KMS-11 (cell line): Measurements from ENCODE around the gene OCSTAMP.

ENCODE experiments used
- H2AFZ ChIP-seq: fragments of 200-600 bp; sonication (generic); 2 replicates; pipeline ENCODE4 v1.6.1; 2016; ENCODE audit warnings: antibody characterized with exemption, mixed run types, low read depth
- H3K27ac ChIP-seq: fragments of 200-600 bp; sonication (generic); 2 replicates; pipeline ENCODE4 v1.6.1; 2016; ENCODE audit warnings: mild to moderate bottlenecking, mixed run types
- H3K27me3 ChIP-seq: fragments of 200-600 bp; sonication (generic); 2 replicates; pipeline ENCODE4 v1.6.1; 2017; ENCODE audit warnings: mild to moderate bottlenecking, low read depth, mixed run types, moderate library complexity; ENCODE audit not compliant: insufficient read depth
- H3K36me3 ChIP-seq: fragments of 200-600 bp; sonication (generic); 2 replicates; pipeline ENCODE4 v1.6.1; 2017; ENCODE audit warnings: mild to moderate bottlenecking, mixed run types; ENCODE audit not compliant: insufficient read depth
- H3K4me1 ChIP-seq: fragments of 200-600 bp; sonication (generic); 2 replicates; pipeline ENCODE4 v1.6.1; 2016; ENCODE audit warnings: mild to moderate bottlenecking, low read depth, mixed run types; ENCODE audit not compliant: poor library complexity, severe bottlenecking
- H3K4me2 ChIP-seq: fragments of 200-600 bp; sonication (generic); 2 replicates; pipeline ENCODE4 v1.7.0; 2016; ENCODE audit warnings: mild to moderate bottlenecking, mixed run types
- H3K4me3 ChIP-seq: fragments of 200-600 bp; sonication (generic); IDR thresholded peaks from 2 replicates; pipeline ENCODE4 v1.6.1; 2017; ENCODE audit warnings: low read depth, low read length, mixed read lengths; ENCODE audit not compliant: insufficient read depth
- H3K79me2 ChIP-seq: fragments of 200-600 bp; sonication (generic); 2 replicates; pipeline ENCODE4 v1.6.1; 2016; ENCODE audit warnings: low read depth, mixed run types; ENCODE audit not compliant: insufficient read depth
- H3K9ac ChIP-seq: fragments of 200-600 bp; sonication (generic); 2 replicates; pipeline ENCODE4 v1.6.1; 2016; ENCODE audit warnings: mild to moderate bottlenecking, mixed run types
- H4K20me1 ChIP-seq: fragments of 200-600 bp; sonication (generic); 2 replicates; pipeline ENCODE4 v1.6.1; 2016; ENCODE audit warnings: mild to moderate bottlenecking, mixed run types; ENCODE audit not compliant: insufficient read depth
- CTCF ChIP-seq: fragments of 200-600 bp; sonication (generic); conservative IDR thresholded peaks from 2 replicates; pipeline ENCODE4 v1.6.1; 2017; ENCODE audit warnings: low read depth, mild to moderate bottlenecking, antibody characterized with exemption, low read length, moderate library complexity, mixed read lengths

Gene OCSTAMP

GRCh38 chr20:46572790-46573189 is 22.3 kb upstream of the OCSTAMP start:
- Histone ChIP-seq H4K20me1 (no peaks in the 10 kb centered on the region), H2AFZ (no peak overlapping the region), H3K4me2 (no peak overlapping the region), H3K9ac (no peak overlapping the region), H3K27me3 (no peaks in the 10 kb centered on the region), H3K4me1 (no peaks in the 10 kb centered on the region), H3K36me3 (no peaks in the 10 kb centered on the region), H3K79me2 (no peaks in the 10 kb centered on the region), H3K4me3 (no peak overlapping the region), H3K27ac (no peak overlapping the region)
- no peak for TF ChIP-seq CTCF

GRCh38 chr20:46572153-46572552 is 21.7 kb upstream of the OCSTAMP start:
- TF ChIP-seq CTCF, result no peak
- Histone ChIP-seq H4K20me1 (no peaks in the 10 kb centered on the region), H3K79me2 (no peaks in the 10 kb centered on the region), H3K9ac (no peak overlapping the region), H3K4me2 (no peak overlapping the region), H3K27ac (no peak overlapping the region), H3K27me3 (no peaks in the 10 kb centered on the region), H3K36me3 (no peaks in the 10 kb centered on the region), H3K4me1 (no peaks in the 10 kb centered on the region), H2AFZ (no peak overlapping the region), H3K4me3 (no peak overlapping the region)

DNA sequence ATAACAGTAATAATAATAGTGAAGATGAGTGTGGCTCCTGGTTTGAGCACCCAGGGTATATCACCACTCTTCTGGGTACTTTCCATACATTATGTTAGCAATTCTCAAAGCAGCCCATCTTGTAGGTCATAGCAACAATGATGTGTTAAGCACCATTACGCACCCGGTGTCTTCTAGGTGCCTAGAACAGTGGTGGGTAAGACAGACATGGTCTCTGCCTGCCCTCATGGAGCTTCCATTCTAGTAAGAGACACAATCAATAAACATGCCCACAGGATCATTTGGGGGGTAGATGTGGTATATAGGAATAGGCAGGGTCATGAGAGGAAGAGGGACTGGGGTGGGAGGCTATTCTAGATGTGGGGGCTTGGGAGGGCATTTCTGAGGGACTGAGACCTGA is 21.0 kb upstream of the OCSTAMP start:
- H3K79me2 ChIP-seq, result no peaks in the 10 kb centered on the region
- H3K4me2 ChIP-seq, result no peak overlapping the region
- no peak overlapping the region for H3K4me3 ChIP-seq
- no peak overlapping the region for H3K27ac ChIP-seq
- TF ChIP-seq CTCF, result no peak
- H4K20me1 ChIP-seq, result no peaks in the 10 kb centered on the region
- no peaks in the 10 kb centered on the region for H3K36me3 ChIP-seq
- H3K9ac ChIP-seq, result no peak overlapping the region
- no peak overlapping the region for H2AFZ ChIP-seq
- H3K27me3 ChIP-seq, result no peaks in the 10 kb centered on the region
- no peaks in the 10 kb centered on the region for H3K4me1 ChIP-seq

- Histone ChIP-seq H2AFZ (no peak overlapping the region), H3K27ac (no peak overlapping the region), H3K4me3 (no peak overlapping the region), H3K36me3 (no peaks in the 10 kb centered on the region), H3K79me2 (no peaks in the 10 kb centered on the region), H3K9ac (no peak overlapping the region), H3K27me3 (no peaks in the 10 kb centered on the region), H4K20me1 (no peaks in the 10 kb centered on the region), H3K4me2 (no peak overlapping the region), H3K4me1 (no peaks in the 10 kb centered on the region)
- TF ChIP-seq CTCF, result no peak
Observed at GRCh38 chr20:46570956-46571355, 20.5 kb upstream of the OCSTAMP start.

DNA sequence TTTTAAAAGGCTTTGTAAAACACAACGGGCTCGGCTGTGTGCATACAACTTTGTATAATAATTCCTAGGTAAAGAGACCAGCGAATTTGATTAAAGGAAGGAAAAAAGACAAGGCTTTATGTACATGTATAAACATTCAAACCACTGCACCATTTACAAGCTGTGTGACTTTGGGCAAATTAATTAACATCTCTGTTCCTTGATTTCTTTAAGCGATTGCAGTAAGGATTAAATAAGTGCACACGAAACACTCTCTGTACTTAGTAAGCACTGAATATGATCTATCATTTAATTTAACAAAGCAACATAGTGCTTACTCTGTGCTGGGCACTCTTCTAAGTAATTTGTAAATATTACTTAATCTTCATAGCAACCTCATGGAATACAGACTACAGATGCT is 19.5 kb upstream of the OCSTAMP start:
- no peaks in the 10 kb centered on the region for H4K20me1 ChIP-seq
- no peaks in the 10 kb centered on the region for H3K4me1 ChIP-seq
- no peak overlapping the region for H2AFZ ChIP-seq
- H3K27me3 ChIP-seq, result no peaks in the 10 kb centered on the region
- no peaks in the 10 kb centered on the region for H3K36me3 ChIP-seq
- H3K27ac ChIP-seq, result no peak overlapping the region
- no peak overlapping the region for H3K4me2 ChIP-seq
- no peaks in the 10 kb centered on the region for H3K79me2 ChIP-seq
- H3K4me3 ChIP-seq, result no peak overlapping the region
- no peak overlapping the region for H3K9ac ChIP-seq
- TF ChIP-seq CTCF, result no peak
